Keratinocyte (primary cell): ENCODE measurements around the gene SENP1. TPM values are rescaled to one million over a fixed set of nuclear protein-coding genes. Genes with fewer than 3 reads are reported as not detected.

Experiments used
- DNase-seq: peaks from one replicate; pipeline ENCODE4 v3.0.0-alpha.2; 2011; ENCODE audit warnings: low read depth, missing footprints, low spot score
- FAIRE-seq: peaks from 2 replicates; lab custom pipeline; 2011; peaks lifted over from hg19 to GRCh38; lab: Jason Lieb, UNC
- H2AFZ ChIP-seq: 2 replicates; pipeline ENCODE4 v1.6.0; 2012; ENCODE audit warnings: low read length, control low read depth, inconsistent platforms; ENCODE audit not compliant: control insufficient read depth
- H3K27ac ChIP-seq: 2 replicates; pipeline ENCODE4 v1.5.1; 2011; ENCODE audit warnings: low read length; ENCODE audit not compliant: control insufficient read depth, insufficient read depth
- H3K27me3 ChIP-seq: 3 replicates; pipeline ENCODE4 v1.6.0; 2011; ENCODE audit warnings: low read length; ENCODE audit not compliant: control insufficient read depth, insufficient read depth; ENCODE audit errors: extremely low read depth
- H3K36me3 ChIP-seq, 2 experiments: 2 replicates in 1 of 2; 3 replicates in 1 of 2; pipeline ENCODE4 v1.5.1; 2011; ENCODE audit warnings: low read length in 2 of 2, mild to moderate bottlenecking in 1 of 2; ENCODE audit not compliant: control insufficient read depth in 2 of 2, insufficient read depth in 2 of 2; ENCODE audit errors: extremely low read depth in 1 of 2
- H3K4me1 ChIP-seq: 3 replicates; pipeline ENCODE4 v1.5.1; 2011; ENCODE audit warnings: low read length; ENCODE audit not compliant: control insufficient read depth, insufficient read depth; ENCODE audit errors: extremely low read depth
- H3K4me2 ChIP-seq: 3 replicates; pipeline ENCODE4 v1.6.0; 2011; ENCODE audit warnings: low read depth, low read length; ENCODE audit not compliant: control insufficient read depth, insufficient read depth; ENCODE audit errors: extremely low read depth
- H3K4me3 ChIP-seq, 3 experiments: fragments of 200-600 bp in 1 of 3; sonication (generic) in 1 of 3; 2 replicates in 2 of 3; 3 replicates in 1 of 3; pipeline ENCODE4 v1.5.1; 2011 to 2016; ENCODE audit warnings: low read length in 3 of 3, mild to moderate bottlenecking in 3 of 3, control low read depth in 2 of 3, inconsistent platforms in 1 of 3, low read depth in 1 of 3, mixed read lengths in 1 of 3, mixed run types in 1 of 3, moderate library complexity in 1 of 3; ENCODE audit not compliant: control insufficient read depth in 2 of 3, insufficient read depth in 2 of 3; ENCODE audit errors: extremely low read depth in 1 of 3
- H3K79me2 ChIP-seq: 2 replicates; pipeline ENCODE4 v1.6.0; 2012; ENCODE audit warnings: low read length; ENCODE audit not compliant: control insufficient read depth, insufficient read depth
- H3K9ac ChIP-seq: 3 replicates; pipeline ENCODE4 v1.6.0; 2011; ENCODE audit warnings: low read length; ENCODE audit not compliant: control insufficient read depth, insufficient read depth; ENCODE audit errors: extremely low read depth
- H3K9me1 ChIP-seq: 3 replicates; pipeline ENCODE4 v1.6.0; 2011; ENCODE audit warnings: low read length; ENCODE audit not compliant: control insufficient read depth, insufficient read depth; ENCODE audit errors: extremely low read depth
- H3K9me3 ChIP-seq: 2 replicates; pipeline ENCODE4 v1.5.1; 2012; ENCODE audit warnings: low read depth, low read length; ENCODE audit not compliant: control insufficient read depth
- H4K20me1 ChIP-seq: 3 replicates; pipeline ENCODE4 v1.6.0; 2011; ENCODE audit warnings: low read length; ENCODE audit not compliant: control insufficient read depth, insufficient read depth; ENCODE audit errors: extremely low read depth
- EZH2 ChIP-seq: IDR thresholded peaks from one replicate; pipeline ENCODE4 v1.6.1; 2012; ENCODE audit warnings: inconsistent platforms, mild to moderate bottlenecking, low read length, moderate library complexity
- dilution Hi-C: fragments of 300-500 bp; cut with MboI; formaldehyde crosslinking; loops from one replicate; pipeline ENCODE4 v1.7.0; 2020; ENCODE audit warnings: low sequenced_read_pairs; ENCODE audit not compliant: extremely low pct_ligation_motif_present
- polyA plus RNA-seq, 5 experiments: library from polyadenylated mRNA; depleted of rRNA in 3 of 5; stranded (reverse) in 3 of 5; stranded (forward) in 1 of 5; unstranded in 1 of 5; fragments of >200 nt; gene quantifications; 1 replicate in 1 of 5; 2 replicates in 3 of 5; 3 replicates in 1 of 5; pipeline versions ENCODE4 v1.2.1 to v1.2.3, GENCODE V29; 2011 to 2012; ENCODE audit warnings: missing spikeins in 2 of 5, low read depth in 1 of 5, low replicate concordance in 1 of 5
- TF ChIP-seq, protein P1 (sequence below), 3 experiments: IDR thresholded peaks in 1 of 3; conservative IDR thresholded peaks in 1 of 3; optimal IDR thresholded peaks in 1 of 3; 2 replicates in 2 of 3; 3 replicates in 1 of 3; pipeline versions ENCODE3 to v1.5.1; 2011; ENCODE audit warnings: low read length in 3 of 3, mild to moderate bottlenecking in 3 of 3, moderate library complexity in 2 of 3, control low read depth in 1 of 3, inconsistent platforms in 1 of 3; ENCODE audit not compliant: insufficient read depth in 2 of 3; ENCODE audit errors: extremely low read depth in 1 of 3

The SENP1 gene
- polyA plus RNA-seq, 1 donor (not counting 4 experiments of a cell fraction or from before 2014, with no cell fraction given): 15.4 TPM

DNA sequence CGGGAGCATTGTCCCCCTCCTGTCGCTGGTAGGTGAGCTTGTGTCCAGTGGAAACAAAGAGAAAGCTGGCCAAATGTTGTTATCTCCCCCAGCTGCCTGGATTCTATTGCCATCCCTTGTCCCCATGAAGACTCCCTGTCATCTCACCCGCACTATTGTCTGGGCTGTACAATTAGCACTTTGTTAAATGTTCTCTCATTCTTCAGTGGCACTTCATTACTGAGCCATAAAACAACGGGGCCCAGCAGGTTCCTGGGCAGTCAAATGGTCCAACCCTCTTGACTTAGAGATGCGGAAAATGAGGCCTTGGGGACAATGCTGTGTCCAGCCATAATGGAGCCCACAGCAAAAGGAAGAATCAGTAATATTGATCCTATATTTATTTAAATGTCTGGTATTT, 88.4 kb downstream of the SENP1 start:
- Histone ChIP-seq H3K79me2 (no peaks in the 10 kb centered on the region), H2AFZ (no peak overlapping the region), H3K4me3 (no peak overlapping the region), H3K4me1 (no peaks in the 10 kb centered on the region), H4K20me1 (no peaks in the 10 kb centered on the region), H3K4me2 (no peak overlapping the region), H3K27ac (no peak overlapping the region), H3K9me1 (no peaks in the 10 kb centered on the region), H3K9ac (no peak overlapping the region), H3K36me3 (no peaks in the 10 kb centered on the region), H3K9me3 (no peaks in the 10 kb centered on the region), H3K27me3 (peaks cover 23% of the 10 kb centered on the region)
- FAIRE-seq: no peak
- TF ChIP-seq, protein P1, sequence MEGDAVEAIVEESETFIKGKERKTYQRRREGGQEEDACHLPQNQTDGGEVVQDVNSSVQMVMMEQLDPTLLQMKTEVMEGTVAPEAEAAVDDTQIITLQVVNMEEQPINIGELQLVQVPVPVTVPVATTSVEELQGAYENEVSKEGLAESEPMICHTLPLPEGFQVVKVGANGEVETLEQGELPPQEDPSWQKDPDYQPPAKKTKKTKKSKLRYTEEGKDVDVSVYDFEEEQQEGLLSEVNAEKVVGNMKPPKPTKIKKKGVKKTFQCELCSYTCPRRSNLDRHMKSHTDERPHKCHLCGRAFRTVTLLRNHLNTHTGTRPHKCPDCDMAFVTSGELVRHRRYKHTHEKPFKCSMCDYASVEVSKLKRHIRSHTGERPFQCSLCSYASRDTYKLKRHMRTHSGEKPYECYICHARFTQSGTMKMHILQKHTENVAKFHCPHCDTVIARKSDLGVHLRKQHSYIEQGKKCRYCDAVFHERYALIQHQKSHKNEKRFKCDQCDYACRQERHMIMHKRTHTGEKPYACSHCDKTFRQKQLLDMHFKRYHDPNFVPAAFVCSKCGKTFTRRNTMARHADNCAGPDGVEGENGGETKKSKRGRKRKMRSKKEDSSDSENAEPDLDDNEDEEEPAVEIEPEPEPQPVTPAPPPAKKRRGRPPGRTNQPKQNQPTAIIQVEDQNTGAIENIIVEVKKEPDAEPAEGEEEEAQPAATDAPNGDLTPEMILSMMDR (optimal IDR thresholded peaks at IDR 0.05 in 1 of 3, IDR thresholded peaks at IDR 0.05 in 1 of 3, conservative IDR thresholded peaks at IDR 0.05 in 1 of 3; ENCODE audit: extremely low read depth in 1 of 3, insufficient read depth in 2 of 3, low read length in 3 of 3): no peak
- TF ChIP-seq EZH2: no peak
- no peak for DNase-seq
- dilution Hi-C loops: no loop called here

DNA sequence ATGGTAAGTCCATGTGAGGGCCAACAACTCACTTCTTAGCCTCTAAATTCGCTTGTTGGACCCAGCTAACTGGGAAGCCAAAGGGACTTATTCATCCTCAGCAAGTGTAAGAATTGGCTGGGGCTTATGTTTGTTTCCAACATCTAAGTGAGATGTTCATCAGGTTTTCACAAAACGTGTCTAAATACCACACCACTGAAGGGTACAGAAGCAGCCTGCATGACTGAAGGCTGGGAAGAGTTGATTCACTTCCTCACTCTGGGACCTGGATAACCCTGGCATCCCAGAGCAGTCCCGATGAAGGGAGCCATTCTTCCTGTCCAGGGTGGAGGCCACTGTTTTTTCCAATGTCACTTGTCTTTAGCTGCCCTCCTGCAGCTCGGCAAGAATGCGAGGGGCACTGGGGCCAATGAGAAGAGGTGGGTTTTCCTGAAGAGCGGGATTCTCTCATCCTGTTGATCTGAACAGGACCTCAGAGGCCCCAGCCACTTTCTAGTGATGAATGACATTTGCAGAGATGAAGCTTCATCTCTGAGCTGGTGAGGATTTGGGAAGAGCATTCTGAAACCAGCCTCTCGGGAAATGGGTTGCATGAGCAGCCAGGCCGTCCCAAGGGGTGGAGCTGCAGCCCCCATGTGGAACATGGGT, 89.4 kb downstream of the SENP1 start:
- H4K20me1 ChIP-seq: no peaks in the 10 kb centered on the region
- H3K9me1 ChIP-seq: no peaks in the 10 kb centered on the region
- no peaks in the 10 kb centered on the region for H3K36me3 ChIP-seq
- DNase-seq (no peak), FAIRE-seq (no peak)
- H3K4me3 ChIP-seq: no peak overlapping the region
- dilution Hi-C loops: no loop called here
- TF ChIP-seq, protein P1 (optimal IDR thresholded peaks at IDR 0.05 in 1 of 3, IDR thresholded peaks at IDR 0.05 in 1 of 3, conservative IDR thresholded peaks at IDR 0.05 in 1 of 3; ENCODE audit: extremely low read depth in 1 of 3, insufficient read depth in 2 of 3, low read length in 3 of 3): no peak
- no peak for TF ChIP-seq EZH2
- no peak overlapping the region for H3K27ac ChIP-seq
- no peaks in the 10 kb centered on the region for H3K9me3 ChIP-seq
- no peak overlapping the region for H3K4me2 ChIP-seq
- no peak overlapping the region for H3K9ac ChIP-seq
- no peak overlapping the region for H2AFZ ChIP-seq
- no peaks in the 10 kb centered on the region for H3K4me1 ChIP-seq
- peaks cover 18% of the 10 kb centered on the region for H3K27me3 ChIP-seq
- H3K79me2 ChIP-seq: no peaks in the 10 kb centered on the region
